Measurements from ENCODE around the gene CTXND1. TPM values are rescaled to one million over a fixed set of nuclear protein-coding genes. Genes with fewer than 3 reads are reported as not detected.

CTXND1 gene
- total and polyA plus RNA-seq, 2 experiments from 2014 or later: 0.05 TPM; not detected in 1

- Histone ChIP-seq H3K27ac (ENCODE audit: low read depth) (no peak overlapping the region), H4K20me1 (replicated peaks; ENCODE audit: insufficient read depth) (no peaks in the 10 kb centered on the region), H2AFZ (no peak overlapping the region), H3K36me3 (ENCODE audit: insufficient read depth) (no peaks in the 10 kb centered on the region), H3K79me2 (replicated peaks; ENCODE audit: insufficient read depth) (no peaks in the 10 kb centered on the region), H3F3A (replicated peaks; ENCODE audit: low read depth) (no peaks in the 10 kb centered on the region), H3K9me2 (ENCODE audit: insufficient read depth) (no peaks in the 10 kb centered on the region), H3K4me1 (ENCODE audit: insufficient read depth) (peaks cover 6% of the 10 kb centered on the region; the same call in 1 of the 2 replicates), H3K27me3 (ENCODE audit: insufficient read depth) (no peaks in the 10 kb centered on the region), H3K4me3 (no peak overlapping the region), H3K4me2 (no peak overlapping the region)
- H3K36me3 Mint-ChIP-seq (ENCODE audit: low read depth): no peaks in the 10 kb centered on the region
- peaks cover 4% of the 10 kb centered on the region for H3K27me3 Mint-ChIP-seq (ENCODE audit: insufficient read depth, low read depth, poor library complexity)
- H3K4me3 Mint-ChIP-seq: no peak overlapping the region
- DNase-seq (ENCODE audit: low spot score) (no peak), ATAC-seq (no peak)
- TF ChIP-seq NANOG (IDR thresholded peaks at IDR 0.05; ENCODE audit: borderline replicate concordance): no peak
- TF ChIP-seq JUNB (IDR thresholded peaks at IDR 0.05; ENCODE audit: unreplicated experiment): no peak
- no peak for TF ChIP-seq CREB1 (CRISPR knock-in tag; IDR thresholded peaks at IDR 0.05; ENCODE audit: low read depth)
- TF ChIP-seq ZNF331 (CRISPR knock-in tag; IDR thresholded peaks at IDR 0.05; ENCODE audit: low read depth): no peak
- no peak for TF ChIP-seq EZH2 (IDR thresholded peaks at IDR 0.05; ENCODE audit: low read depth, unreplicated experiment)
- H3K9me3 Mint-ChIP-seq: no peaks in the 10 kb centered on the region
- H3K27ac Mint-ChIP-seq: no peak overlapping the region
- H3K4me1 Mint-ChIP-seq: peaks cover 23% of the 10 kb centered on the region
Measured at GRCh38 chr15:80204231-80204630, 47.8 kb downstream of the CTXND1 start.

GRCh38 chr15:80203361-80203885 lies 48.6 kb downstream of the CTXND1 start:
- no peaks in the 10 kb centered on the region for H3K27me3 ChIP-seq (ENCODE audit: insufficient read depth)
- peaks cover 4% of the 10 kb centered on the region for H3K27me3 Mint-ChIP-seq (ENCODE audit: insufficient read depth, low read depth, poor library complexity)

More at GRCh38 chr15:80203361-80203885, 48.6 kb downstream of the CTXND1 start:
- Mint-ChIP-seq H3K4me3 (no peak overlapping the region), H3K36me3 (ENCODE audit: low read depth) (no peaks in the 10 kb centered on the region), H3K27ac (no peak overlapping the region), H3K4me1 (peaks cover 29% of the 10 kb centered on the region), H3K9me3 (no peaks in the 10 kb centered on the region)
- H3K36me3 ChIP-seq (ENCODE audit: insufficient read depth): no peaks in the 10 kb centered on the region
- H3K9me2 ChIP-seq (ENCODE audit: insufficient read depth): no peaks in the 10 kb centered on the region
- H3K4me3 ChIP-seq: no peak overlapping the region
- H3K4me2 ChIP-seq: no peak overlapping the region
- peaks cover 10% of the 10 kb centered on the region; the same call in 1 of the 2 replicates for H3K4me1 ChIP-seq (ENCODE audit: insufficient read depth)
- H3K27ac ChIP-seq (ENCODE audit: low read depth): no peak overlapping the region
- no peaks in the 10 kb centered on the region for H3K79me2 ChIP-seq (replicated peaks; ENCODE audit: insufficient read depth)
- TF ChIP-seq NANOG (IDR thresholded peaks at IDR 0.05; ENCODE audit: borderline replicate concordance) (no peak), CTCF (conservative IDR thresholded peaks at IDR 0.05; ENCODE audit: low read depth in 2 of 2) (peak; percentile 28 to 58)
- H3F3A ChIP-seq (replicated peaks; ENCODE audit: low read depth): no peaks in the 10 kb centered on the region
- H2AFZ ChIP-seq: no peak overlapping the region; the same call in 1 of the 2 replicates
- no peaks in the 10 kb centered on the region for H4K20me1 ChIP-seq (replicated peaks; ENCODE audit: insufficient read depth)
- DNase-seq (ENCODE audit: low spot score) (peak; percentile 48), ATAC-seq (peak; percentile 53)

Measured in GM23338 (cell line).